Stimulated activated CD4-positive, alpha-beta T cell treated with anti-CD3 and anti-CD28 coated beads, TNF-alpha, amount 100 ng/mL, for 24 hours (primary cell): ENCODE data around the gene PRSS38.

Experiments used
- DNase-seq, 3 experiments: peaks; one replicate each; pipeline ENCODE4 v3.0.0-alpha.2; 2020; ENCODE audit warnings: low read depth in 3 of 3

Gene PRSS38

DNA sequence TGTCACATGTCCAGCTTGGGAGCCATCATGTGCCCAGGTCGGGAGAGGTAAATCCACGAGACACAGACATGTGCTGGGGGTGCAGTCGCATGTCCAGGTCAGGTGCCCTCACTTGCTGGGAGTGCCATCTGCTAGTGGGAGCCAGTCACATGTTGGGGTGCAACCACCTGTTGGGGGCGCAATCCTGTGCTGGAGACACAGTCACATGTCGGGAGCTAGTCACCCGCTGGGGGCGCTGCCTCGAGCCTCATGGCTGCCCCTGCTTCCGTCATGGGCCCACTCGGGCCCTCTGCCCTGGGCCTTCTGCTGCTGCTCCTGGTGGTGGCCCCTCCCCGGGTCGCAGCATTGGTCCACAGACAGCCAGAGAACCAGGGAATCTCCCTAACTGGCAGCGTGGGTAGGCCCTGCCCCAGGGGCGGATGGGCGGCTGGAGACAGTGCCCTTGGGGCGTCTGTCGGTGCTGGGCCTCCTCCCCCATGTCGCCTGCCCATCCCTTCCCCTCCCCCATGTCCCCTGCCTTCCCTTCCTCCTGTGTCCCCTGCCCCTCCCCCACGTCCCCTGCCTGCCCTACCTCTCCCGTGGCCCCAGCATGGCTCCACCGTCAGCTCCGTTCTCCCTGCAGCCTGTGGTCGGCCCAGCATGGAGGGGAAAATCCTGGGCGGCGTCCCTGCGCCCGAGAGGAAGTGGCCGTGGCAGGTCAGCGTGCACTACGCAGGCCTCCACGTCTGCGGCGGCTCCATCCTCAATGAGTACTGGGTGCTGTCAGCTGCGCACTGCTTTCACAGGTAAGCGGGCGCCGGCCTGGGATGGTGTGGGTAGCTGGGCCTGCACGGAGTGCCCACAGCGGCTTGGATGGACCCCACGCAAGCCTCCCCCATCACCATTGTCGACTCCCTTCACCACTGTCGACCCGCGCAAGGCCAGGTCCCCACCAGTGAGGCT, at the start of gene PRSS38:
Gene PRSS38, plus strand, starts transcription at position 208 of the 942 bp plus-strand sequence. Its CDS starts 42 bp downstream, at position 250.
- no peak for DNase-seq

DNA sequence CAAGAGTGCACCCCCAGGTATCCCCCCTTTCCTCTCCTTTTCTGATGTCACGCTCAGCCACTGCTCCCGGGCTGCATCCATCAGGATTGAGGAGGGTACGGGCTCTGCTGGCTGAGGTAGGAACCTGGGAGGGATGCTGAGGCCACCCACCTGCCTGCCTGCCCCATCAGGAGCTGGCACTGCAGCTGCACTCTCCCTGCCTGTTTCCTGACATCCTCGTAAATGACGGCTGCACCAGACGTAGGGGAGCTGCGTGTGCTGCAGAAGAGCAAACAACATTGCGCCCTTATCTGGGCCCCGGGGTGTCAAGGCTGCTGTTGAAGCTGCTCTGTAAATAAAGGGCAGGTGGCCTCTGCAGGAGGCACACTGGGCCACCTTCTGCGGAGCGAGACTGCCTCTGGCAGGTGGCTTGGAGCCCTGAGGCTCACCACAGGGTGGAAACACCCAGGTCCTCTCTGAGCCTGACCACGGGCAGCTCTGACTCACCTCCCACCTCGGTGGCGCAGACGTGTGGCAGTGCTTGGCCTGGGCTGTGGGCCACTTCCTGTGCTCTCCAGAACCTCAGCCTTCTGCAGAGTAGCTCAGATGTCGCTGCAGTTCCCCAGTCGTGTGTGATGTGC, 49.4 kb upstream of the PRSS38 start:
- peak; percentile 28 to 69 (median 38) for DNase-seq

DNA sequence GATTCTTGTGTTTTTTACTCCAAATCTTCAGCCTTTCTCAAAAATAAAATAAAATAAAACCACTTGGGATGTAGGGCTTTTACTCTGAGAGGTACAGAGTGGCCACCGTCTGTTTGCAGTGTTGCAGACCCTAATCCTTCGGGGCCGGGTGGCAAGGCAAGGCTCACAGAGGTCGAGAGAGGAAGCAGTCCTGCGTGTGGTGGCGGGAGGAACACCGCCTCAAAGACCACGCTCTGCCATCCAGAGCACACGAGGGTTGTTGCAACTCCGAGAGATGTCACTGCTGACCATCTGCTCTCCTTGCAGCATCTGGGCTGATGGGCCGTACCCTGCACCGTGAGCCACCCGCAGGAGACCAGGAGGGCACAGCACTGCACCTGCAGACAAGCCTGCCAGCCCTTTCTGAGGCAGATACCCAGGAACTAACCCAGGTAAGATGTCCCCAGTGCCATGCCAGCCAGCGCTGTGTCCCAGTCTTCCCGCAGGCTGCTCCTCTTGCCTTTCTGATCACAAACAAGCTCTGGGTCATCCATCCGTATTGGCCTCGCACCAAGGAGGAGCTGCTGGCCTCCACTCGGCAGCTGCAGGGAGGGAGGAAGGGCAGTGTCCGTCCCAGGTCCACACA, 48.7 kb upstream of the PRSS38 start:
- DNase-seq: no peak

DNA sequence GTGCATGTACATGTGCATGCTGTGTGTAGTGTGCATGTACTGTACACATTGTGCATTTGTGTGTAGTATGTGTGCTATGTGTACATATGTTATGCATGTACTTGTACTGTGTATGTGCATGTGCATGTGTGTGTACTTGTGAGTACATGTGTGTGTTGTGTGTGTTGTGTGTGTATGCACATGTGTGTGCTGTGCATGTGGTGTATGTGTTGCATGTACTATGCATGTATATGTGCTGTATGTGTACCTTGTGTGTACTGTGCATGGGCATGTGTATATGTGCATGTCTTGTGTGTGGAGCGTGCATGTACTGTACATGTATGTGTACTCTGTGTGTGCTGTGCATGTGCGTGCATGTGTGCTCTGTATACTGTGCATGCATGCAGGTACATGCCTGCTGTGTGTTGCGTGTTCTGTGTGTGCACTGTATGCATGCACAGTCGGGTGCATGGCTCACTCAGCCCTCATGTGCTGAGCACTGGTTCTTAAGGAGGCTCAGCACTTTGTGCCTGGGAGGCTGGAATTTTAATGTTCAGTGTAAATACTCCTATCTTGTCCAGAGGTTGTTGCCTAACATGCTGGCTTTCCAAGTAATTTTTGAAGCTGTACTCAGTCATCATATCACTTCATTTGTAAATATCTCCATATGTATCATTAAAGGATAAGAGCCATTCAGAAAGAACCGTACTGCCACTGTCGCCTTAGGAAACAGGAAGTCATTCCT, 47.9 kb upstream of the PRSS38 start:
- DNase-seq: no peak

DNA sequence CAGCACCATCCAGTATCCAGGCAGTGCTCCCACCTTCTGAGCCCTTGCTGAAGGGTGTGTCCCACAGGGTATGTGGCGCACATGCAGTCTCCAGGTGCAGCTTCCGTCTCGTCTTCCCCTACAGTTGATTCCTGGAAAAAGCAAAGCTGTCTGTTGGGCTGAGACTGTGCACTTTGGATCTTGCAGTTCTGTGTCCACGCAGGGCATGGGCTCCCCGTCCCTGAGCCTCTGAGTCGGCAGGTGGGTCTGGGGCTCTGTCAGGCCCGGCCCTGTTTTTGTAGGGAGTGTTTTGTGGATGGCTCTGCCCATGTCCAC, 47.4 kb upstream of the PRSS38 start:
- DNase-seq: no peak

DNA sequence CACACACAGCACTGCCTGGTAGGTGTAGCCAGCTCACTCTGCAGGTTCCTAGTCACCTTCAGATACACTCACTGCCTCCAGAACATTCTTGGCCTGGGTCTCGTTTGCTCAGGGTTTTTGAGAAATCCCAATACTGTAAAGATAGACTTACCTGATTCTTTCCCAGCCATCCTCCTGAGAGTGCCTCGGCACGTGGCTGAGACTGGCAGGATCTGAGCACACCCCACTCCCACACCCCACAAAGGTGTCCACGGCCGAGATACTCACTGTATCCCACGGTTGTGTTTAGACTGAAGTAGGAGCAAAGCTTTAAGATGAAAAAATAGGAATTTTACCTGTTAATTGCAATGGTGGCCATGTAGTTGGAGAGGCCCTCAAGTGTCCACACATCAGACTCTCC, 46.8 kb upstream of the PRSS38 start:
- no peak for DNase-seq

DNA sequence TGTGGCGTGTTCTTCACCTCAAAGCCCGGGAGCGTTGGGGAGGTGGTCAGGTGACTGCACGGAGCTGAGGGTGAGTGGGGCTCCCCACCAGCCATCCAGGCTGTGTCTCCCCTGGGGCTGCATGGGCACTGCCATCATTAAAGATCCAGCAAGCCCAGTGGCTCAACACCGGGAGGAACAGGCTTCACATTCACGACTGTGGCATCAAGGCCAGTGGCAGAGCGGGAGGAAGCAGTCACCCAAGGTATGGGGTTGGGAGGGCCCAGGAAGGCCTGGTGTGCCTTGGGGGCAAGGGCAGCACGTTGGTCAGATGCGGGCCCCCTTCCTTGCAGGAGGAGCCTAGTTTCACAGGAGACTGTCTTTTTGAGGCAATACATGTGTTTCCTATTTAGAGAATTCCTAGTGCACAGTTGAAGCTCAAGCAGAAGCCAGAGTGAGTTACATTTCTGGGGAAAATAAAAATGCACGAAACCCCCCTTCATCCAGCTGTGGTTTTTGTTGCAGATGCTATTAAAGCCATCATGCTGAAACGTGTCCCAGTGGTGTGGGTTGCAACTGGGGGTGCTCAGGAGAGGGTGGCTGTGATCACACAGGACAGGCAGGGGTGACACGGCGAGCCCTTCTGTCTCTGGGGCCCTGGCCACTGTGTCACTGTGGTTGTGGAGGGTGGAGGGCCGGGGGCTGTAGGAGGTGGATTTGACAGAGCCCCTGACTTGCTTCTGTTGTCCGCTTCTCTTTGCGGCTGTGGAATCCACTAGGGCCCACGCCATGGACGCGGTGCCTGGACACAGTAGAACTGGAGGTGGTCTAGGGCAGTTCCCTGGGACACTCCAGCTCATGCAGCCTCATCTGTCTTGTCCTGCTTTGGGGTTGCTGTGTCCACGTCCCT, 46.2 kb upstream of the PRSS38 start:
- no peak for DNase-seq

DNA sequence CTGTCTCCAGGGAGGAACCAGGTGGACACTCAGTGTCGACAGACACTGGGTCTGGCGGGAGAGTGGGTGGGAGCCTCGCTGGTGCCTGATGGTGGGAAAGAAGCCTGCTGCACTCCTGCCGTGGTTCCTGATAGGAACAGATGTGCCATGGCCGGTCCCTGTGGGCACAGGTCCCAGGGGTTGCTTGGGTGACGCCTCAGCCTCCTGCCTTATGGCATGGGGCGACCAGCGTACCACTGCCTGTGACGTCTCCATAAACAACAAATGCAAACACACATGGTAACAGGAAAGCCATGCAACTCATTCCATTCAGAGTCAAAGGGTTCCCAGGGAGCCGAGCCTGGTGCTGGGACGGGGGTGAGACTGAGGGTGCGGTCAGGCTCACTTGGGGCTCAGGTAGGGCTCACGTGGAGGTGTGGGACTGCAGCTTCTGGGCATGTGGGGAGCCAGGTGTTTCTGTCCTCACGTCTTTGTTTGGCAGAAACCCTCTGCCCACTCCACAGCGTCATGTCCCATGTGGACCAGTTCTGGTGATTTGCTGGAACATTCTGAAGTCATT, 45.5 kb upstream of the PRSS38 start:
- no peak for DNase-seq

DNA sequence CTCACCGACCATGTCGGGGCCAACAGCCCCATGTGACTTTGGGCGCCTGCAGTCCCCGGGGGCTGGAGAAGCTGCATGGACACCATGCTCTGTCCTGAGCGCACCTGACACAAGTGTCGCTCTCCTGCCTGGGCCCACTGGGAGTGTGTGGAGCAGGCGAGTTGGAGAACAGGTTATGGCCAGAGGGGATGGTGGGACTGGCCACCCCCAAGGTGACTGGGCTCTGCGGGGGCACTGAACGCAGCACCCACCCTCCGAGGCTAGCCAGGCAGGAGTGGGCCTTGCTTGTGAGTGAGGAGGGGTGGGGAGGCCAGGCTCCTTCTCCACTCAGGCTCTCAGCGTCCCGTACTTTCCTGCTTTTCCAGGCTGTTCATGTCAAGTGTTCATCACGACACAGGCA, 44.7 kb upstream of the PRSS38 start:
- no peak for DNase-seq

DNA sequence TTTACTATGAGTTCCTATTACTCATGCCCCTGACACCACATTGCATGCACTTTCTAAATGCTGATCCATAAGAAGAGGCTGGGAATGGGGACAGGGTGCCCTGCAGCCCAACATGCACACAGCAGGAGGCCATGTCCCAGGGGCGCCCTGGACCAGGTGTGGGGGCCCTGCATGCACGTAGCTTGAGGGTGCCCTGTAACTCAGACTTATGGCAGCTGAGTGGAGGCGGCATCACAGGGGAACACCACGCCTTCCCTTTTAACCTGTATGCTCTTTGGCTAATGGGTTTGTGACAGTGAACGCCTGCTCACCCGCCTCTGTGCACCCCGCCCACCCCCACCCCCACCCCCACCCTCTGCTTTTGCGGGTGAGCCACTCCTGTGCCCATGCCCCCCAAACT, 44.1 kb upstream of the PRSS38 start:
- DNase-seq: no peak

DNA sequence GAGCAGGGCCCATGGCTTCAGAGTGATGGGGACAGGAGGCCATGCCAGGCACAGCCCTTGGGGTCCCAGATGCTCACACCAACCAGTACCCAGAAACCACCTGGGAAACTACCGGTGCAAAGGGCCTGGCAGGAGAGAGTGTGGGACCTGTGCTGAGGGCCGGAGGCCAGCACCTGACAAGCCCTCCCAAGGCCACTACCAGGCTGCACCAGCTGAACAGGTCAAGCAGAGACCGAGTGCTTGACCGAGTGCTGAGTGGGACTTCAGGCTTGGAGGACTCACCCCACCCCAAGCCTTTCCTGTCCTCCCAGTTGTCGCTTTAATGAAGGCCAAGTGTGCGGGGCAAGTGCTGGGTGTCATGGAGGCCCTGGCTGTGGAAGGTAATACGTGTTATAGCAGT, 43.7 kb upstream of the PRSS38 start:
- no peak for DNase-seq

DNA sequence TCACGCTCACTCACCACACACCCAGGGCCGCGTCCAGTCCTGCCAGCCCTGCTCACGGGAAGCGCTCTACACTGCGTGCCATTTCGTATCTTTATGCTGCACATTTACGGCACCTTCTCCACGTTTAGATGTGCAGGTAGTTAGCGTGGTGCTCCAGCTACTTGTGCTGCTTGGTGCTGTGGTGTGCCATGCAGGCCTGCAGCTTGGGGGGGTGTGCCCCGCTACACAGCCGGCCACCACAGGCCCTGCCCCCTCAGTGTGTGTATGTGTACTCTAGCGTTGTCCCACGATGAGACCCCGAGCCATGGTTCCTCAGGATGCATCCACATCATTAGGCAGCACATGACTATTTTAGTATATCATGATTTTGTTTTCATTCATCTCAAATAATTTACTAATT, 41.9 kb upstream of the PRSS38 start:
- no peak for DNase-seq

DNA sequence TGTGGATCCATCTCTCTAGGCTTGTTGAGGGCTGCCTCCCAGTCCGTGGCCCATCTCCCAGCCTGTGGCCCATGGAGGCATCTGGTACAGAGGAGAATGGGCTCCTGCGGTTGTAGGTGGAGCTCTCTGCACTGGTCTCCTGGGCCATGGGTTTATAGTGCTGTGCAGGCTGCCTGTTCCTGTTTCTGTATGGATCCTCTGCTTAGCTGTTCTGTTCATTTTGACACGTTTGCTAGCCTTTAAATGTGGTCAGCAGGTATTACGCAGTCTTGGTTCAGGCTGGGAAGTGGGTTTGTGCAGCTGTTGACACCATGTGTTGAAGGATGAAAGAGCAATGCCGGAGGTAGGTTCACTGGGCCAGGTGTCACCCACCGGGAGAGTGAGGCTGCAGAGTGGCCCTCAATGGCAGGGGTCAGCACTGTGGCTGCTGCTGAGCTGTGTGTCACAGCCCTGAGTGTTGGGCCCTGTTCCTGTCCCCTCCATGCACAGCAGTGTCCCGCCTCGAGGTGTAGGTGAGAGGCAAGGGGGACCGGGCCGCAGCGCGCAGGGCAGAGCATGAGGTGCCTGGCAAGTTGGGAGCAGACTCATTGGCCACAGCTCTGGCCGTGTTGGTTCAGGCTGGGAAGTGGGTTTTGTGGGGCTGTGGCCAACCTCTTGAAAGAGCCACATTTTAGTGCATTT, 41.3 kb upstream of the PRSS38 start:
- no peak for DNase-seq

DNA sequence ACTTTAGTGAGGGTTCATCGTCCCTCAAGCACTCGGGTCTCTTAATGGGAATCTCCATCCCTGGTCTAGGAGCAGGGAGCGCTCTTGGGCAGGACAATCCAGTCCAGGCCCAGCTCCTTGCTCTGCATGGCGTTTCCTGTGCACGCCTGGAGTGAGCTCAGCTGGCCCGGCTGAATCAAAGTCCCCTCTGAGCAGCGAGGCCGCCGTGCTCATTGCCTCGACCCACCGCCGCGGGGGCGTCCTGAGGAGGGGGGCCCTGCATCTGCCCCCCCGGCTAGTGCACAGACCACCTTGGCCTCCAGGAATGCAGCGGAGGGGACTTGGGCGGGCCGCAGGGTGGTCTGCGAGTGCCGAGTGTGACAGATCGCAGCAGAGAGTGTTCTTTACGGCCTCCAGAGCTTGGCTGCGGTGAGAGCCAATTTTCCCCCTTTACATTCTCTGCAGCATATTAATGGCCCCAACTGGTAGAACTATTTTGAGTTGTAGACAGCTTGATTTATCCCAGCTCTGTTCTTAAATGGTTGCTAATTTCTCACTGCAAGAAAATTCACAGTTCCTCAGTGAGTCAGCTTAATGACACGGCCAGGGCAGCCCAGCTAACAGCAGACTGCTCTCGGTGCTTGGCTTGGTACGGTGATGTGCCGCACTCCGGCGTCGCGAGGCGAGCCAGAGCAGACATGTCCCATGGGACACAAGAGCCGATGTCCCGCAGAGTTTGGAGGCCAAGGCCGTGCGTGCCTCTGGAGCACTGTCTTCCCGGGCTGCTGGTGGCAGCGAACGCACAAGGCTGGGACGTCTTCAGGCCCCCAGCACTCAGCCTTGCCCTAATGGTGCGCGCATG, 40.4 kb upstream of the PRSS38 start:
- DNase-seq: no peak

DNA sequence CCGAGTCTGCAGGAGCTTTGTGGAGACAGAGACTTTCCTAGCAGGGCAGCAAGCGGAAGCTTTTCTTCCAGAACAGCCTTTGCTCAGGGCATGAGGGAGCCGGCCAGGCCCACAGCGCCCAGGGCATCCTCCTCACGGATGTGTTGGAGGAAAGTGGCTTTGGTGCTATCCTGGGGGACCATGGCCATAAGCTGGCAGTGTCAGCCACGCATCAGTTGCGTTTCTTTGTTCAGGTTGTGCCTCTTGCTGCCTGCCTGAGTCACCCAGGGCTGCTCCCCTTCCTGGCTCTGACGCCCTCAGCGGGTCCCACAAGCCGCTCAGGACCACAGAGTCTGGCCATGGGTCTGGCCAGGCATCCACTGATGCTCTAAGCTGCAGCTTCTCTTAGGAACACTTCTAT, 39.6 kb upstream of the PRSS38 start:
- DNase-seq: no peak

DNA sequence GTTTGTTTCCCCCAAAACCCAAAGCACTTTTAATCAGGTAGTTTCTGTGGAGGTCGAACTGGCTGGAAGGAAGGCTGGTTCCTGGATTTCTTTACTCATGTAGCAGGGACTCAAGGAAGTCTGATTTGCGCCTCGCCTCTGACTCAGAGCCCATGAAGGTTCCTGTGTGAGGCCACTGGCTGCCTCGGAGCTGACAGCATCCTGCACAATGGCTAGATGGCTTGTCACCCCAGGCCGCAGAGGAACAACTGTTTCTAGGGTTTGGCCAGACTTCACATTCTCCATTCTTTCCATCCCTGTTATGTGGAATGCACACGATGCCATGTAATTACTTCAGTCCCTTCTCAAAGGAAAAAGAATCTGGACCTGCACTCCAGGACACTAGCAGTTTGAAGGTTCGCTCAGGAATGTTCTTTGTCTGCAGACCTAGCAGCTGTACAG, 39.1 kb upstream of the PRSS38 start:
- DNase-seq: no peak

DNA sequence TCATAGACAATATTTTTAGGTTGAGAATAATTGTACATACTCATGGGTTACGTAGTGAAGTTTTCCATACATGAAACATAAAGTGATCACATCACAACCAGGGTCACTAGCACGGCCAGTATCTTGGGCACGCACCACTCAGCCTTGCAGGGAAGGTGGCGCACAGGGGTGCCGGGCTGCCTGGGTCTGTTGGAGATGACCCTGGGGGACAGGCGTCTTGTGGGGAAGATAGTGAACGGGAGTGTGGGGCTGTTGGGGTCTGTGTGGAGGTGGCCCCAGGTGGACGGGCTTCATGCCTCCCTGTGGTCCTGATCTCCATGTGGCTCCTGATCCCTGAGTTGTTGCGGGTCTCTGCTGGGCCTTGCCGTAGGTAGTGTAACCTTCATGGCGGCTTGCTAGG, 38.3 kb upstream of the PRSS38 start:
- DNase-seq: no peak

DNA sequence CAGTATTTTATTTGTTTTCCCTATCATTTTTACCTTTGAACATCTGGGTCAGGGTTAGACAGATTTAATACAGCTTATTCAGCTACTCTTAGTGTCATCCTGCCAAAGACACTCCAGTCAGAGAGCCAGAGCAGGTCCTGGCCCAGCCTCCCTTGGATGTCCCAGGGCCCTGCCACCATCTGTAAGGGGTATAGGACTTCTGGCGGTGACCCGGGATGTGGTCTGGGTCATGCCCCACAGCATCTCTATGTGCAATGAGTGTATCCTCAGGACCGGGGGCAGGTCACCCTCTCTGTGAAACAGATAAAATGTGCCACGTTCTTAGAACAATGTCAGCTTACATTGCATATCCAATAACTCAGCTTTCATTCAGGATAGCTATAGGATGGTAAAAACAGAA, 37.8 kb upstream of the PRSS38 start:
- DNase-seq: no peak

DNA sequence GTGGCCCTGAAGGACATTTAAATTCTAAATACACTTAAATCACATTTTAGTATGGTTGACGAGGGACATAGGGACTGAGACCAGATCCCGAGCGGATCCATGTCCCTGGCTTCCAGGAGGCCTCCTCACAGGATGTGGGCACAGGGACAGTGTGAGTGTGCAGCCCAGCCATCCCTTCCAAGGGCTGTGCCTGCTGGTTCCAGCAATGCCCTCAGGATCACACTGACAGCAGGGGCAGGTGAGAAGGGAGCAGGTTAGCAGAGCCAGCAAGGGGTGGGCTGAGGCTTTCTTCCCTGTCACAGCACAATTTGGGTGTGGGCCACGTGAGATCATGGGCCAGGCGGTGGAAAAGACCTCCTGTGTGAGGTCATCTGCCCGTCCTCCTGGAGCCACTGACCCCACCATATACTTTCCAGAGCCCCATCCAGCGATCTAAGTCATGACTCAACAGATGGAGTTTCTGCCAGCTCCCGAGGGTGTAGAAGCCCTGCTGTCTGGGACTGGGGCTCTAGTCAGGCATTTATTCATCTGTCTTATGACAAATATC, 37.0 kb upstream of the PRSS38 start:
- DNase-seq: no peak
